Vagina (tissue), 2 donors: ENCODE measurements around the gene RFXAP. TPM values are rescaled to one million over a fixed set of nuclear protein-coding genes. Genes with fewer than 3 reads are reported as not detected.

ENCODE experiments used
- DNase-seq, 2 donors: peaks; one replicate each; pipeline ENCODE4 v3.0.0-alpha.2; 2017; ENCODE audit errors: extremely low spot score in 2 of 2
- H3K27ac ChIP-seq: fragments of 200-600 bp; sonication (generic); one replicate; pipeline ENCODE4 v1.5.1; 2019
- H3K27me3 ChIP-seq: fragments of 200-600 bp; sonication (generic); one replicate; pipeline ENCODE4 v1.5.1; 2019
- H3K36me3 ChIP-seq, 2 donors: fragments of 200-600 bp; sonication (generic); one replicate each; pipeline ENCODE4 v1.5.1; 2017 to 2019
- H3K4me1 ChIP-seq: fragments of 200-600 bp; sonication (generic); one replicate; pipeline ENCODE4 v1.5.1; 2019
- H3K4me3 ChIP-seq, 2 donors: fragments of 200-600 bp; sonication (generic); 1 replicate in 1 of 2; 2 replicates in 1 of 2; pipeline ENCODE4 v1.5.1; 2016 to 2019
- H3K9me3 ChIP-seq: fragments of 200-600 bp; sonication (generic); one replicate; pipeline ENCODE4 v1.5.1; 2019
- CTCF ChIP-seq, 3 experiments: fragments of 450-650 bp in 2 of 3; fragments of 200-600 bp in 1 of 3; sonication (generic) in 1 of 3; IDR thresholded peaks; one replicate each; pipeline ENCODE4 v1.5.1; 2017 to 2019; ENCODE audit warnings: antibody characterized with exemption in 3 of 3, mild to moderate bottlenecking in 2 of 3, moderate library complexity in 2 of 3
- POLR2A ChIP-seq, 2 donors: fragments of 450-650 bp; IDR thresholded peaks; one replicate each; pipeline ENCODE4 v1.6.1; 2017; ENCODE audit warnings: antibody characterized with exemption in 2 of 2, mild to moderate bottlenecking in 2 of 2, moderate library complexity in 2 of 2
- POLR2AphosphoS5 ChIP-seq, 2 donors: sonication (generic); formaldehyde crosslinking; IDR thresholded peaks; one replicate each; pipeline ENCODE4 v1.9.0; 2017; ENCODE audit warnings: antibody characterized with exemption in 2 of 2, mild to moderate bottlenecking in 2 of 2, low read depth in 1 of 2; ENCODE audit not compliant: insufficient read depth in 1 of 2
- intact Hi-C: fragments of 100-400 bp; cut with DNase I; formaldehyde crosslinking; loops from one replicate; pipeline ENCODE4 v1.15.1; 2023
- total RNA-seq: library from RNA; depleted of rRNA; stranded (reverse); fragments of >200 nt; gene quantifications from one replicate; pipeline ENCODE4 v1.2.3, GENCODE V29; 2016

The RFXAP gene
- total RNA-seq, 1 donor from 2014 or later = 7.4 TPM

- no peaks in the 10 kb centered on the region for H3K9me3 ChIP-seq
- no peak overlapping the region for H3K4me3 ChIP-seq
- no peaks in the 10 kb centered on the region for H3K27me3 ChIP-seq
- H3K27ac ChIP-seq = no peak overlapping the region
- TF ChIP-seq CTCF (IDR thresholded peaks at IDR 0.05) (no peak), POLR2AphosphoS5 (IDR thresholded peaks at IDR 0.05; ENCODE audit: insufficient read depth in 1 of 2, low read depth in 1 of 2) (no peak), POLR2A (IDR thresholded peaks at IDR 0.05) (no peak)
- intact Hi-C loops = no loop called here
- H3K4me1 ChIP-seq = no peaks in the 10 kb centered on the region
- no peak for DNase-seq
- no peaks in the 10 kb centered on the region for H3K36me3 ChIP-seq
These were observed 18.0 kb upstream of the RFXAP start for GRCh38 chr13:36801035-36801434.

- intact Hi-C loops = no loop called here
- Histone ChIP-seq H3K4me1 (no peaks in the 10 kb centered on the region), H3K9me3 (no peaks in the 10 kb centered on the region), H3K27ac (no peak overlapping the region), H3K4me3 (no peak overlapping the region), H3K36me3 (no peaks in the 10 kb centered on the region), H3K27me3 (no peaks in the 10 kb centered on the region)
- DNase-seq = no peak
- no peak for TF ChIP-seq CTCF (IDR thresholded peaks at IDR 0.05)
- TF ChIP-seq POLR2AphosphoS5 (IDR thresholded peaks at IDR 0.05; ENCODE audit: insufficient read depth in 1 of 2, low read depth in 1 of 2) = no peak
- no peak for TF ChIP-seq POLR2A (IDR thresholded peaks at IDR 0.05)
These were observed 14.4 kb upstream of the RFXAP start for GRCh38 chr13:36804588-36804987.

GRCh38 chr13:36806102-36806501 is 12.9 kb upstream of the RFXAP start:
- H3K36me3 ChIP-seq = no peaks in the 10 kb centered on the region
- intact Hi-C loops = no loop called here
- no peak for DNase-seq
- no peak overlapping the region for H3K27ac ChIP-seq
- H3K27me3 ChIP-seq = no peaks in the 10 kb centered on the region
- no peaks in the 10 kb centered on the region for H3K9me3 ChIP-seq
- H3K4me3 ChIP-seq = no peak overlapping the region
- no peaks in the 10 kb centered on the region for H3K4me1 ChIP-seq
- no peak for TF ChIP-seq POLR2A (IDR thresholded peaks at IDR 0.05)

GRCh38 chr13:36807616-36808015 is 11.4 kb upstream of the RFXAP start:
- intact Hi-C loops = no loop called here
- Histone ChIP-seq H3K36me3 (no peaks in the 10 kb centered on the region), H3K27ac (no peak overlapping the region), H3K27me3 (no peaks in the 10 kb centered on the region), H3K4me3 (no peak overlapping the region), H3K4me1 (no peaks in the 10 kb centered on the region), H3K9me3 (no peaks in the 10 kb centered on the region)
- no peak for DNase-seq
- TF ChIP-seq CTCF (IDR thresholded peaks at IDR 0.05) (no peak), POLR2AphosphoS5 (IDR thresholded peaks at IDR 0.05; ENCODE audit: insufficient read depth in 1 of 2, low read depth in 1 of 2) (no peak), POLR2A (IDR thresholded peaks at IDR 0.05) (no peak)

- no peak for DNase-seq
- Histone ChIP-seq H3K27ac (no peak overlapping the region), H3K27me3 (no peaks in the 10 kb centered on the region), H3K4me1 (no peaks in the 10 kb centered on the region), H3K36me3 (no peaks in the 10 kb centered on the region), H3K9me3 (no peaks in the 10 kb centered on the region), H3K4me3 (no peak overlapping the region)
- TF ChIP-seq POLR2A (IDR thresholded peaks at IDR 0.05) (no peak), POLR2AphosphoS5 (IDR thresholded peaks at IDR 0.05; ENCODE audit: insufficient read depth in 1 of 2, low read depth in 1 of 2) (no peak), CTCF (IDR thresholded peaks at IDR 0.05) (no peak)
- intact Hi-C loops = no loop called here
These were observed 5.8 kb upstream of the RFXAP start for GRCh38 chr13:36813225-36813624.

GRCh38 chr13:36814465-36814864 is 4.6 kb upstream of the RFXAP start:
- Histone ChIP-seq H3K27ac (no peak overlapping the region), H3K4me3 (no peak overlapping the region), H3K4me1 (no peaks in the 10 kb centered on the region), H3K36me3 (no peaks in the 10 kb centered on the region), H3K9me3 (no peaks in the 10 kb centered on the region), H3K27me3 (no peaks in the 10 kb centered on the region)
- no peak for TF ChIP-seq CTCF (IDR thresholded peaks at IDR 0.05)
- no peak for TF ChIP-seq POLR2AphosphoS5 (IDR thresholded peaks at IDR 0.05; ENCODE audit: insufficient read depth in 1 of 2, low read depth in 1 of 2)
- no peak for TF ChIP-seq POLR2A (IDR thresholded peaks at IDR 0.05)
- intact Hi-C loops = no loop called here
- no peak for DNase-seq
